HepG2 (cell line): ENCODE data around the gene VMO1. TPM values are rescaled to one million over a fixed set of nuclear protein-coding genes. Genes with fewer than 3 reads are reported as not detected.

Source experiments
- AHR ChIP-seq: IDR thresholded peaks from 2 replicates; pipeline ENCODE4 v1.6.1; 2018; ENCODE audit warnings: missing genetic modification reagents, missing compliant biosample characterization
- DMAP1 ChIP-seq: IDR thresholded peaks from 2 replicates; pipeline ENCODE4 v1.6.1; 2016
- ESRRA ChIP-seq: sonication (generic); formaldehyde crosslinking; IDR thresholded peaks from 2 replicates; pipeline ENCODE4 v1.5.1; 2020; ENCODE audit warnings: mild to moderate bottlenecking, low read depth, missing genetic modification reagents
- HOXA3 ChIP-seq: sonication (generic); formaldehyde crosslinking; IDR thresholded peaks from 2 replicates; pipeline ENCODE4 v1.5.0; 2020; ENCODE audit warnings: missing genetic modification reagents
- HOXD1 ChIP-seq: sonication (generic); formaldehyde crosslinking; IDR thresholded peaks from 2 replicates; pipeline ENCODE4 v1.5.0; 2020; ENCODE audit warnings: missing genetic modification reagents
- ISL2 ChIP-seq: sonication (generic); formaldehyde crosslinking; IDR thresholded peaks from 2 replicates; pipeline ENCODE4 v1.5.0; 2020; ENCODE audit warnings: missing genetic modification reagents
- KDM6A ChIP-seq: IDR thresholded peaks from 2 replicates; pipeline ENCODE4 v1.6.1; 2016; ENCODE audit warnings: low read depth
- MYC ChIP-seq: sonication (generic); formaldehyde crosslinking; IDR thresholded peaks from 2 replicates; pipeline ENCODE4 v1.9.0; 2021; ENCODE audit warnings: missing genetic modification reagents, borderline replicate concordance
- PHB2 ChIP-seq: fragments of 450-650 bp; IDR thresholded peaks from 2 replicates; pipeline ENCODE4 v1.6.1; 2018; ENCODE audit not compliant: partially characterized antibody
- POLR2A ChIP-seq, 2 experiments: IDR thresholded peaks; 2 replicates each; pipeline ENCODE4 v1.6.1; 2011; ENCODE audit warnings: low read depth in 2 of 2, low read length in 2 of 2, mild to moderate bottlenecking in 1 of 2, moderate library complexity in 1 of 2; ENCODE audit not compliant: insufficient read depth in 1 of 2
- SAP130 ChIP-seq: IDR thresholded peaks from 2 replicates; pipeline ENCODE4 v1.6.1; 2016; ENCODE audit warnings: low read depth
- SKI ChIP-seq: fragments of 450-650 bp; IDR thresholded peaks from one replicate; pipeline ENCODE4 v1.6.1; 2018; ENCODE audit warnings: mild to moderate bottlenecking; ENCODE audit not compliant: partially characterized antibody
- SRSF9 ChIP-seq: fragments of 200-400 bp; formaldehyde crosslinking; IDR thresholded peaks from 2 replicates; pipeline ENCODE4 v1.6.1; 2018; ENCODE audit warnings: borderline replicate concordance, mild to moderate bottlenecking, low read depth, low read length; ENCODE audit not compliant: insufficient read depth, poor library complexity, severe bottlenecking
- STAT5B ChIP-seq: sonication (generic); formaldehyde crosslinking; IDR thresholded peaks from 2 replicates; pipeline ENCODE4 v1.4.0; 2020; ENCODE audit warnings: missing genetic modification reagents
- ZNF264 ChIP-seq: sonication (generic); formaldehyde crosslinking; IDR thresholded peaks from 2 replicates; pipeline ENCODE4 v1.4.0; 2020; ENCODE audit warnings: missing genetic modification reagents
- ZNF558 ChIP-seq: sonication (generic); formaldehyde crosslinking; IDR thresholded peaks from 2 replicates; pipeline ENCODE4 v1.9.0; 2022; ENCODE audit warnings: mild to moderate bottlenecking, missing genetic modification reagents, borderline replicate concordance
- ZNF772 ChIP-seq: sonication (generic); formaldehyde crosslinking; IDR thresholded peaks from 2 replicates; pipeline ENCODE4 v1.5.0; 2020; ENCODE audit warnings: mild to moderate bottlenecking, missing genetic modification reagents
- polyA plus RNA-seq, 8 experiments: library from polyadenylated mRNA; depleted of rRNA in 3 of 8; stranded (reverse) in 7 of 8; unstranded in 1 of 8; fragments of >200 nt; fragmentation: Illumina TruSeq in 4 of 8; extraction: Trizol in 4 of 8; gene quantifications; 2 replicates each; pipeline versions ENCODE4 v1.2.1 to v1.2.3, GENCODE V29; 2011 to 2016; ENCODE audit warnings: low read depth in 4 of 8, missing spikeins in 1 of 8, mixed read lengths in 1 of 8; ENCODE audit not compliant: insufficient read depth in 1 of 8
- total RNA-seq, 5 experiments: library from RNA; depleted of rRNA; stranded (reverse); fragments of >200 nt; fragmentation: Illumina TruSeq; extraction: Trizol; gene quantifications; 2 replicates each; pipeline ENCODE4 v1.2.3, GENCODE V29; 2016; ENCODE audit warnings: low read depth in 1 of 5
- TF ChIP-seq, protein P1 (sequence below): sonication (generic); formaldehyde crosslinking; IDR thresholded peaks from one replicate; pipeline ENCODE4 v1.5.1; 2020; ENCODE audit warnings: mild to moderate bottlenecking, missing genetic modification reagents; ENCODE audit errors: not compliant biosample characterization
- TF ChIP-seq, protein P2 (sequence below): IDR thresholded peaks from 2 replicates; pipeline ENCODE4 v1.6.1; 2012; ENCODE audit warnings: low read depth, low read length, improper control_type of control experiment
- TF ChIP-seq, protein P3 (sequence below): sonication (generic); formaldehyde crosslinking; IDR thresholded peaks from 2 replicates; pipeline ENCODE4 v1.4.0; 2020; ENCODE audit warnings: missing genetic modification reagents, borderline replicate concordance

The VMO1 gene
- total and polyA plus RNA-seq, 2 of the 13 experiments (the other 11 are each of a cell fraction or from before 2014, with no cell fraction given), result not detected

GRCh38 chr17:4759776-4760236, 26.4 kb downstream of the VMO1 start (continued):
- TF ChIP-seq, protein P1, sequence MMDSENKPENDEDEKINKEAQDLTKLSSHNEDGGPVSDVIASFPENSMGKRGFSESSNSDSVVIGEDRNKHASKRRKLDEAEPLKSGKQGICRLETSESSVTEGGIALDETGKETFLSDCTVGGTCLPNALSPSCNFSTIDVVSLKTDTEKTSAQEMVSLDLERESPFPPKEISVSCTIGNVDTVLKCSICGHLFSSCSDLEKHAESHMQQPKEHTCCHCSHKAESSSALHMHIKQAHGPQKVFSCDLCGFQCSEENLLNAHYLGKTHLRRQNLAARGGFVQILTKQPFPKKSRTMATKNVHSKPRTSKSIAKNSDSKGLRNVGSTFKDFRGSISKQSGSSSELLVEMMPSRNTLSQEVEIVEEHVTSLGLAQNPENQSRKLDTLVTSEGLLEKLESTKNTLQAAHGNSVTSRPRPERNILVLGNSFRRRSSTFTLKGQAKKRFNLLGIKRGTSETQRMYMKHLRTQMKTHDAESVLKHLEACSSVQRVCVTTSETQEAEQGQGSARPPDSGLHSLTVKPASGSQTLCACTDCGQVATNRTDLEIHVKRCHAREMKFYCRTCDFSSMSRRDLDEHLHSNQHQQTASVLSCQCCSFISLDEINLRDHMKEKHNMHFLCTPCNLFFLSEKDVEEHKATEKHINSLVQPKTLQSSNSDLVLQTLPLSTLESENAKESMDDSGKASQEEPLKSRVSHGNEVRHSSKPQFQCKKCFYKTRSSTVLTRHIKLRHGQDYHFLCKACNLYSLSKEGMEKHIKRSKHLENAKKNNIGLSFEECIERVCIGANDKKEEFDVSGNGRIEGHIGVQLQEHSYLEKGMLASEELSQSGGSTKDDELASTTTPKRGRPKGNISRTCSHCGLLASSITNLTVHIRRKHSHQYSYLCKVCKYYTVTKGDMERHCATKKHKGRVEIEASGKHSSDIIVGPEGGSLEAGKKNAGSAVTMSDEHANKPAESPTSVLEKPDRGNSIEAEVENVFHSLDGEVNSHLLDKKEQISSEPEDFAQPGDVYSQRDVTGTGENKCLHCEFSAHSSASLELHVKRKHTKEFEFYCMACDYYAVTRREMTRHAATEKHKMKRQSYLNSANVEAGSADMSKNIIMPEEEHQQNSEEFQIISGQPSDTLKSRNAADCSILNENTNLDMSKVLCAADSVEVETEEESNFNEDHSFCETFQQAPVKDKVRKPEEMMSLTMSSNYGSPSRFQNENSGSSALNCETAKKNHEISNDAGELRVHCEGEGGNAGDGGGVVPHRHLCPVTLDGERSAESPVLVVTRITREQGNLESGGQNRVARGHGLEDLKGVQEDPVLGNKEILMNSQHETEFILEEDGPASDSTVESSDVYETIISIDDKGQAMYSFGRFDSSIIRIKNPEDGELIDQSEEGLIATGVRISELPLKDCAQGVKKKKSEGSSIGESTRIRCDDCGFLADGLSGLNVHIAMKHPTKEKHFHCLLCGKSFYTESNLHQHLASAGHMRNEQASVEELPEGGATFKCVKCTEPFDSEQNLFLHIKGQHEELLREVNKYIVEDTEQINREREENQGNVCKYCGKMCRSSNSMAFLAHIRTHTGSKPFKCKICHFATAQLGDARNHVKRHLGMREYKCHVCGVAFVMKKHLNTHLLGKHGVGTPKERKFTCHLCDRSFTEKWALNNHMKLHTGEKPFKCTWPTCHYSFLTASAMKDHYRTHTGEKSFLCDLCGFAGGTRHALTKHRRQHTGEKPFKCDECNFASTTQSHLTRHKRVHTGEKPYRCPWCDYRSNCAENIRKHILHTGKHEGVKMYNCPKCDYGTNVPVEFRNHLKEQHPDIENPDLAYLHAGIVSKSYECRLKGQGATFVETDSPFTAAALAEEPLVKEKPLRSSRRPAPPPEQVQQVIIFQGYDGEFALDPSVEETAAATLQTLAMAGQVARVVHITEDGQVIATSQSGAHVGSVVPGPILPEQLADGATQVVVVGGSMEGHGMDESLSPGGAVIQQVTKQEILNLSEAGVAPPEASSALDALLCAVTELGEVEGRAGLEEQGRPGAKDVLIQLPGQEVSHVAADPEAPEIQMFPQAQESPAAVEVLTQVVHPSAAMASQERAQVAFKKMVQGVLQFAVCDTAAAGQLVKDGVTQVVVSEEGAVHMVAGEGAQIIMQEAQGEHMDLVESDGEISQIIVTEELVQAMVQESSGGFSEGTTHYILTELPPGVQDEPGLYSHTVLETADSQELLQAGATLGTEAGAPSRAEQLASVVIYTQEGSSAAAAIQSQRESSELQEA (CRISPR knock-in tag), result no peak
- TF ChIP-seq SRSF9 (no peak), SKI (peak; percentile 49), ESRRA (peak; percentile 62; the same call in 1 of the 2 replicates), STAT5B (CRISPR knock-in tag) (no peak), ISL2 (no peak), MYC (peak; percentile 54; the same call in 1 of the 2 replicates), PHB2 (no peak), DMAP1 (CRISPR knock-in tag) (peak; percentile 73; the same call in 1 of the 2 replicates), ZNF558 (CRISPR knock-in tag) (no peak), ZNF772 (CRISPR knock-in tag) (peak; percentile 66; the same call in 1 of the 2 replicates), HOXD1 (peak; percentile 92), ZNF264 (no peak), SAP130 (peak; percentile 92), KDM6A (CRISPR knock-in tag) (peak; percentile 96), AHR (CRISPR knock-in tag) (no peak), POLR2A (IDR thresholded peaks at IDR 0.05; ENCODE audit: insufficient read depth in 1 of 2, low read depth in 2 of 2, low read length in 2 of 2) (no peak), HOXA3 (CRISPR knock-in tag) (peak; percentile 92)
- TF ChIP-seq, protein P2, sequence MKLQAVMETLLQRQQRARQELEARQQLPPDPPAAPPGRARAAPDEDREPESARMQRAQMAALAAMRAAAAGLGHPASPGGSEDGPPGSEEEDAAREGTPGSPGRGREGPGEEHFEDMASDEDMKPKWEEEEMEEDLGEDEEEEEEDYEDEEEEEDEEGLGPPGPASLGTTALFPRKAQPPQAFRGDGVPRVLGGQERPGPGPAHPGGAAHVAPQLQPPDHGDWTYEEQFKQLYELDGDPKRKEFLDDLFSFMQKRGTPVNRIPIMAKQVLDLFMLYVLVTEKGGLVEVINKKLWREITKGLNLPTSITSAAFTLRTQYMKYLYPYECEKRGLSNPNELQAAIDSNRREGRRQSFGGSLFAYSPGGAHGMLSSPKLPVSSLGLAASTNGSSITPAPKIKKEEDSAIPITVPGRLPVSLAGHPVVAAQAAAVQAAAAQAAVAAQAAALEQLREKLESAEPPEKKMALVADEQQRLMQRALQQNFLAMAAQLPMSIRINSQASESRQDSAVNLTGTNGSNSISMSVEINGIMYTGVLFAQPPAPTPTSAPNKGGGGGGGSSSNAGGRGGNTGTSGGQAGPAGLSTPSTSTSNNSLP, result peak; percentile 97
- TF ChIP-seq, protein P3, sequence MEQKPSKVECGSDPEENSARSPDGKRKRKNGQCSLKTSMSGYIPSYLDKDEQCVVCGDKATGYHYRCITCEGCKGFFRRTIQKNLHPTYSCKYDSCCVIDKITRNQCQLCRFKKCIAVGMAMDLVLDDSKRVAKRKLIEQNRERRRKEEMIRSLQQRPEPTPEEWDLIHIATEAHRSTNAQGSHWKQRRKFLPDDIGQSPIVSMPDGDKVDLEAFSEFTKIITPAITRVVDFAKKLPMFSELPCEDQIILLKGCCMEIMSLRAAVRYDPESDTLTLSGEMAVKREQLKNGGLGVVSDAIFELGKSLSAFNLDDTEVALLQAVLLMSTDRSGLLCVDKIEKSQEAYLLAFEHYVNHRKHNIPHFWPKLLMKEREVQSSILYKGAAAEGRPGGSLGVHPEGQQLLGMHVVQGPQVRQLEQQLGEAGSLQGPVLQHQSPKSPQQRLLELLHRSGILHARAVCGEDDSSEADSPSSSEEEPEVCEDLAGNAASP (CRISPR knock-in tag), result peak; percentile 90; the same call in 1 of the 2 replicates
